Calu3 (cell line): Measurements from ENCODE around the gene AKT3. TPM values are rescaled to one million over a fixed set of nuclear protein-coding genes. Genes with fewer than 3 reads are reported as not detected.

Experiments
- BruUV-seq: library from RNA; stranded (reverse); fragments of 400-500 nt; replicated peaks from 2 replicates; lab custom pipeline; 2021; lab: Mats Ljungman, UMichigan
- CTCF ChIA-PET: fragments of 300-600 bp; sonication (Branson Sonifier 250); formaldehyde crosslinking; loops from one replicate; lab custom pipeline; 2022; ENCODE audit warnings: antibody characterized with exemption; lab: Charles Lee
- DNase-seq: peaks from one replicate; pipeline ENCODE4 v3.0.0; 2022
- H3K27ac Mint-ChIP-seq: one replicate; pipeline ENCODE4 v1.8.0; 2022; ENCODE audit warnings: mixed read lengths; ENCODE audit not compliant: unreplicated experiment
- H3K27me3 Mint-ChIP-seq: one replicate; pipeline ENCODE4 v1.8.0; 2022; ENCODE audit warnings: mixed read lengths; ENCODE audit not compliant: unreplicated experiment
- H3K36me3 Mint-ChIP-seq: one replicate; pipeline ENCODE4 v1.8.0; 2022; ENCODE audit warnings: mild to moderate bottlenecking, moderate library complexity, mixed read lengths; ENCODE audit not compliant: insufficient read depth, unreplicated experiment
- H3K4me1 Mint-ChIP-seq: one replicate; pipeline ENCODE4 v1.8.0; 2022; ENCODE audit warnings: mild to moderate bottlenecking, low read depth, mixed read lengths; ENCODE audit not compliant: unreplicated experiment
- H3K4me3 Mint-ChIP-seq: one replicate; pipeline ENCODE4 v1.8.0; 2022; ENCODE audit warnings: mild to moderate bottlenecking, low read depth, moderate library complexity, mixed read lengths; ENCODE audit not compliant: unreplicated experiment
- H3K9me3 Mint-ChIP-seq: one replicate; pipeline ENCODE4 v1.8.0; 2022; ENCODE audit warnings: low read depth, mixed read lengths; ENCODE audit not compliant: unreplicated experiment
- CTCF ChIP-seq: fragments of 200-600 bp; IDR thresholded peaks from one replicate; pipeline ENCODE4 v1.8.0; 2022; ENCODE audit warnings: antibody characterized with exemption; ENCODE audit not compliant: unreplicated experiment
- intact Hi-C: fragments of 100-400 bp; cut with micrococcal nuclease; formaldehyde crosslinking; loops from one replicate; pipeline ENCODE4 v1.10.0; 2022; ENCODE audit not compliant: unreplicated experiment
- total RNA-seq: library from RNA; stranded (reverse); gene quantifications from 2 replicates; pipeline ENCODE4 v1.2.3, GENCODE V29; 2022

AKT3 gene
- total RNA-seq, 1 experiment from 2014 or later = 81.2 TPM

GRCh38 chr1:243791586-243792267, 58.3 kb downstream of the AKT3 start:
- no TSS peak for BruUV-seq
- Mint-ChIP-seq H3K9me3 (no peaks in the 10 kb centered on the region), H3K27ac (no peak overlapping the region), H3K27me3 (no peaks in the 10 kb centered on the region), H3K36me3 (no peaks in the 10 kb centered on the region), H3K4me3 (no peak overlapping the region), H3K4me1 (peaks cover 23% of the 10 kb centered on the region)
- no peak for DNase-seq
- CTCF ChIA-PET = interaction anchor here (0.9 kb wide), 1 partner anchor 11 kb away, joined by 4 read pairs; no protein-coding TSS in a partner anchor
- TF ChIP-seq CTCF = no peak
- intact Hi-C loops = no loop called here

DNA sequence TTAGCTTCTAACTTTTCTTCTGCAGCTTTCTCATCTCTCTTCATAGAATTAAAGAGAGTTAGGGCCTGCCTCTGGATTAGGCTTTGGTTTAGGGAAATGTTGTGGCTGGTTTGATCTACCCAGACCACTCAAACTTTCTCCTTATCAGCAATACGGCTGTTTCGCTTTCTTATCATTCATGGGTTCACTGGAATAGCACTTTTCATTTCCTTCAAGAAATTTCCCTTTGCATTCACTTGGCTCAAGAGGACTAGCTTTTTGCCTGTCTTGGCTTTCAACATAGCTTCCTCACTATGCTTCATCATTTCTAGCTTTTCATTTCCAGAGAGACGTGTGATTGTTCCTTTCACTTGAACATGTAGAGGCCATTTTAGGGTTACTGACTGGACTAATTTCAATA, 59.6 kb downstream of the AKT3 start:
- Mint-ChIP-seq H3K27me3 (no peaks in the 10 kb centered on the region), H3K4me3 (no peak overlapping the region), H3K9me3 (no peaks in the 10 kb centered on the region), H3K27ac (no peak overlapping the region), H3K36me3 (no peaks in the 10 kb centered on the region), H3K4me1 (peaks cover 32% of the 10 kb centered on the region)
- intact Hi-C loops = no loop called here
- TF ChIP-seq CTCF = no peak
- CTCF ChIA-PET = no interaction called here
- DNase-seq = no peak
- BruUV-seq = no TSS peak

GRCh38 chr1:243786531-243786930, 63.5 kb downstream of the AKT3 start:
- DNase-seq = peak; percentile 18
- BruUV-seq = no TSS peak
- no peak overlapping the region for H3K4me3 Mint-ChIP-seq

GRCh38 chr1:243784506-243784905, 65.5 kb downstream of the AKT3 start:
- no peak overlapping the region for H3K4me3 Mint-ChIP-seq
- CTCF ChIA-PET = interaction anchor here (0.7 kb wide), 2 partner anchors 10 to 59 kb away, joined by 3 read pairs; no protein-coding TSS in a partner anchor
- DNase-seq = no peak
- no peaks in the 10 kb centered on the region for H3K36me3 Mint-ChIP-seq
- no peak overlapping the region for H3K27ac Mint-ChIP-seq
- no peaks in the 10 kb centered on the region for H3K9me3 Mint-ChIP-seq
- H3K27me3 Mint-ChIP-seq = no peaks in the 10 kb centered on the region
- no TSS peak for BruUV-seq
- intact Hi-C loops = no loop called here
- TF ChIP-seq CTCF = no peak
- H3K4me1 Mint-ChIP-seq = peaks cover 24% of the 10 kb centered on the region

More at GRCh38 chr1:243786531-243786930, 63.5 kb downstream of the AKT3 start:
- no peaks in the 10 kb centered on the region for H3K9me3 Mint-ChIP-seq
- CTCF ChIA-PET = interaction anchor here (0.7 kb wide), 1 partner anchor 159 kb away, joined by 7 read pairs; no protein-coding TSS in a partner anchor
- peaks cover 22% of the 10 kb centered on the region for H3K4me1 Mint-ChIP-seq
- no peak for TF ChIP-seq CTCF
- H3K27ac Mint-ChIP-seq = peak overlapping the region; percentile 57
- H3K36me3 Mint-ChIP-seq = no peaks in the 10 kb centered on the region
- no peaks in the 10 kb centered on the region for H3K27me3 Mint-ChIP-seq
- intact Hi-C loops = no loop called here
